ENCODE data around the gene PTPN5.

PTPN5 gene

DNA sequence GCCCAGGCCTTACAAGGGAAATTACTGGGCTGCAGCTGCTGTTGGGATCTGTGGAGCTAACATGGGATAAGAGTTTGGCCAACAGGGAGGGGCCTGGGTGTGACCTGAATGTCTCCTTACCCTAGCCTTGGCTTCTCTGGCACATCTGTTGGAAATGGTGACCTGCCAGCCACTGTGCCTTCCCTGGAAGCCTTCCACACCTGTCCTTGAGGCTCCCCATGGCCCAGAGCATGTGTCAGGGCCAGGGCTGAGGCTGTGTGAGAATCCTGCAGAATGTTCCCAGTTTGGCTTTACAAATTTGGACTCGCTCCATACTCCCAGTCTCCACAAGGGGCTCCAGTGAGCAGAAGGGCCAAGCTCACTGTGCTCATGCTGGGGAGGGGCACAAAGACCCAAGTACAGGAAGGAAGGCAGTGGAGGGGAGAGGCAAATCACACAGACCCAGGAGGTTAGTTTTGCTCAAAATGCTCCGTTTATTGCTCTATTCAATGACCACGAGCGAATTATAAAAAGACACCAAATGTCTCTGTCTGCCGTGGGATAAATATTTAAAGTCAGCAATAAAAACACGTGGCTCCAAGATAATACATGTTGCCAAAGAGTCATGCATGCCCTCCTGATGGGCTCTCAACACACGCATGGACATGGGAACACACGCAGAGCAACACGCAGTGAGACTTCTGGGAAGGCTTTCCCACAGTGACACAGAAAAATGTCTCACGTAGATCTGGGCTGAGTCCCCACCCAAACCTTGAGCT is 63.9 kb downstream of the PTPN5 start:
- H3K27me3 ChIP-seq (ENCODE audit: insufficient read depth, low read length): no peaks in the 10 kb centered on the region
- H3K36me3 ChIP-seq (ENCODE audit: insufficient read depth, low read length): no peaks in the 10 kb centered on the region
- H3K27ac ChIP-seq (ENCODE audit: low read depth, low read length): no peak overlapping the region
- H2AFZ ChIP-seq (ENCODE audit: low read length, unreplicated experiment): no peak overlapping the region
- no peak overlapping the region for H3K4me3 ChIP-seq (ENCODE audit: low read depth, low read length)
- H3K4me1 ChIP-seq (ENCODE audit: control insufficient read depth, insufficient read depth, low read length, unreplicated experiment): no peaks in the 10 kb centered on the region
- no peaks in the 10 kb centered on the region for H3K79me2 ChIP-seq (ENCODE audit: control insufficient read depth, insufficient read depth, low read length, unreplicated experiment)

DNA sequence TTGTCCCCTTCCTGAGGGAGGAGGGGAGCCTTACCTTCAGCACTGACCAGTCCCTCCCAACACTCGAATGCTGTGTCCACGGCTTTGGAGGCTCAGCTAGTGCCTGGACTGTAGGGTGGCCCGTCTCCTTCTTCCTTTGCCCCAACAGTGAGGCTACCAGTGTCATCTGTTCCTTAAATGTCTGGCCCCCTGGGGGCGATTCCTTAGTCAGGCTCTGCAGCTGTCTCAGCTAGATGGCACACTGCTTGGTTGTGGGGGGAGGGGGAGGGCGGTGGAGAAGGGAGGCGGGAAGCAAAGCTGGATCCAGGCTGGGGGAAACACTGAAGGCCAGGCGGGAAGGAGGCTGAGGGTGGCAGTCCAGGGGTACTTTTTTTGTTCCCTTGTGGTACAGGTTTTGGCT is 65.6 kb downstream of the PTPN5 start, which contains the start of gene IGSF22:
TSS of gene IGSF22 (minus strand) at position 149 of the 400 bp plus-strand sequence. CDS start 1,952 bp downstream, outside the sequence.
- H3K79me2 ChIP-seq (ENCODE audit: control insufficient read depth, insufficient read depth, low read length, unreplicated experiment): no peaks in the 10 kb centered on the region
- H3K27ac ChIP-seq (ENCODE audit: low read depth, low read length): no peak within 1 kb of the TSS
- H3K27me3 ChIP-seq (ENCODE audit: insufficient read depth, low read length): no peaks in the 10 kb centered on the region
- no peak within 1 kb of the TSS for H3K4me3 ChIP-seq (ENCODE audit: low read depth, low read length)
- no peaks in the 10 kb centered on the region for H3K4me1 ChIP-seq (ENCODE audit: control insufficient read depth, insufficient read depth, low read length, unreplicated experiment)
- no peak within 1 kb of the TSS for H2AFZ ChIP-seq (ENCODE audit: low read length, unreplicated experiment)
- no peaks in the 10 kb centered on the region for H3K36me3 ChIP-seq (ENCODE audit: insufficient read depth, low read length)

DNA sequence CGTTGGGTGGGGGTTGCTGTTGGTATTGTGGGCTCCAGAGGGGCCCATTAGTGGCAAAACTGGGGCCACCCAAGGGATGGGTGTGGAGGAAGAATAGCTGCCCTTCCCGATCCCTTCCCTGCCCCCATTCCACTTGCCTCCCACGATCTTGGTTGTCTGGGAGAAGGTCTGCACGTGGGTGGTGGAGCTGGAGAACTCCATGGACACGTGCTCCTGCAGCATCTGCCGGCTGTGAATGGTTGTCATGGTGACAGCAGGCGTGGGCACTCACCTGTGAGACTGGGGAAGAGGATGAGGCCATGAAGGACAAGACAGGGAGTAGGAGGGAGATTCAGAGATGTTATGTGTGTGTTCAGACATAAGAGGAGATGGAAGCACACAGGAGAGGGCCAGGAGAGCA is 67.6 kb downstream of the PTPN5 start:
- H3K27me3 ChIP-seq (ENCODE audit: insufficient read depth, low read length): no peaks in the 10 kb centered on the region
- no peak overlapping the region for H3K4me3 ChIP-seq (ENCODE audit: low read depth, low read length)
- H2AFZ ChIP-seq (ENCODE audit: low read length, unreplicated experiment): no peak overlapping the region
- H3K4me1 ChIP-seq (ENCODE audit: control insufficient read depth, insufficient read depth, low read length, unreplicated experiment): no peaks in the 10 kb centered on the region
- no peak overlapping the region for H3K27ac ChIP-seq (ENCODE audit: low read depth, low read length)
- no peaks in the 10 kb centered on the region for H3K36me3 ChIP-seq (ENCODE audit: insufficient read depth, low read length)
- no peaks in the 10 kb centered on the region for H3K79me2 ChIP-seq (ENCODE audit: control insufficient read depth, insufficient read depth, low read length, unreplicated experiment)

DNA sequence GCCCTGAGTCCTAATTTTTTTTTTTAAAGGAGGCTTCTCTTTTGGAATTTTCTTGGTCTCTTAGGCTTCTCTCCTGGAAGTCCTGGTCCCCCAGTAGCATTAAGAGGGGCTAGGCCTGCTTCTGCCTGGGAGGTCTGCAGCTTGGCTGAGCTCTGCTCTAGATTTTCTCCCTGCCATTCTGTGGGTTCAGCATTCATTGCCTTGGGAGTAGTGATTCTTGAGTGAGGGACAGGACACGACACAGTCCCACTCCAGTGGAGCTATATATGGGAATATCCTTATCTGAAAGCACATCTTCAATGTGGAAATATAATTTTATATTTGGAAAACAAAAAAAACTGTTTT is 69.3 kb downstream of the PTPN5 start:
- no peaks in the 10 kb centered on the region for H3K4me1 ChIP-seq (ENCODE audit: control insufficient read depth, insufficient read depth, low read length, unreplicated experiment)
- no peaks in the 10 kb centered on the region for H3K79me2 ChIP-seq (ENCODE audit: control insufficient read depth, insufficient read depth, low read length, unreplicated experiment)
- H2AFZ ChIP-seq (ENCODE audit: low read length, unreplicated experiment): no peak overlapping the region
- no peaks in the 10 kb centered on the region for H3K36me3 ChIP-seq (ENCODE audit: insufficient read depth, low read length)
- peaks cover 12% of the 10 kb centered on the region for H3K27me3 ChIP-seq (ENCODE audit: insufficient read depth, low read length)
- H3K4me3 ChIP-seq (ENCODE audit: low read depth, low read length): peak overlapping the region; percentile 81; the same call in 1 of the 2 replicates
- no peak overlapping the region for H3K27ac ChIP-seq (ENCODE audit: low read depth, low read length)

DNA sequence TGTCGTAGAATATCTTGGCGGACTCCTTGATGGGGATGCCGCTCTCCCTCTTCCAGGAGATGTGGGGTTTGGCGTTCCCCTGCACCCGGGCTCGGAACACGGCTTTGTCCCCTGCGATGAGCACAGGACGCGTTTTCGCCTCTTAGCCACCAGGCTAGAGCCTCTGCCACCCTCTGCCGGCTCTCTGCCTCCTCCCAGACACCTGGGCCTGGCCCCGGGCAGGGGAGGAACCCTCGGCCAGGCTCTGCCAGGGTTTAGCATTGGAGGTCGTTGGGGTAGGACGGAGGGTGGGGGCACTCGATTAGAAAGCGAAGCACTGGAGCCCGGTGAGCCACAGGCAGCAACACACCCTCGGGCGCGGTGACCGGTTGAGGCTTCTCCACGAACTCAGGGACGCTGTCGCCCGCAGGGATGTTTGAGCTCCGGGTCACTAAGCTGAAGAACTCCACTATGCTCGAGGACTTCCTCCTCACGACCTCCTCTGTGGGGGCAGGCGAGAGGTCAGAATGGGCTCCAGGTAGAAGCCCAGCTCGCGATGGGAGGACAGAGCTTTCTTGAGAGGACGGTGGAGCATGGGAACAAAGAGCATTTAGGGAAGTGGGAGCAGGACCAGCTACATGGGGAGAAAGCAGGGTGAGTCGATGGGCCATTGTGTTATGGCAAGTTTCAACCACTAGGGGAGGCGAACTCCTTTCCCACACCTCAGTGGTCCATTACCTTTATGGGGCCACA is 69.9 kb downstream of the PTPN5 start:
- Histone ChIP-seq H3K4me1 (ENCODE audit: control insufficient read depth, insufficient read depth, low read length, unreplicated experiment) (no peaks in the 10 kb centered on the region), H2AFZ (ENCODE audit: low read length, unreplicated experiment) (peak overlapping the region; percentile 98), H3K27ac (ENCODE audit: low read depth, low read length) (no peak overlapping the region), H3K4me3 (ENCODE audit: low read depth, low read length) (peak overlapping the region; percentile 81), H3K79me2 (ENCODE audit: control insufficient read depth, insufficient read depth, low read length, unreplicated experiment) (no peaks in the 10 kb centered on the region), H3K36me3 (ENCODE audit: insufficient read depth, low read length) (no peaks in the 10 kb centered on the region), H3K27me3 (ENCODE audit: insufficient read depth, low read length) (peaks cover 17% of the 10 kb centered on the region)

DNA sequence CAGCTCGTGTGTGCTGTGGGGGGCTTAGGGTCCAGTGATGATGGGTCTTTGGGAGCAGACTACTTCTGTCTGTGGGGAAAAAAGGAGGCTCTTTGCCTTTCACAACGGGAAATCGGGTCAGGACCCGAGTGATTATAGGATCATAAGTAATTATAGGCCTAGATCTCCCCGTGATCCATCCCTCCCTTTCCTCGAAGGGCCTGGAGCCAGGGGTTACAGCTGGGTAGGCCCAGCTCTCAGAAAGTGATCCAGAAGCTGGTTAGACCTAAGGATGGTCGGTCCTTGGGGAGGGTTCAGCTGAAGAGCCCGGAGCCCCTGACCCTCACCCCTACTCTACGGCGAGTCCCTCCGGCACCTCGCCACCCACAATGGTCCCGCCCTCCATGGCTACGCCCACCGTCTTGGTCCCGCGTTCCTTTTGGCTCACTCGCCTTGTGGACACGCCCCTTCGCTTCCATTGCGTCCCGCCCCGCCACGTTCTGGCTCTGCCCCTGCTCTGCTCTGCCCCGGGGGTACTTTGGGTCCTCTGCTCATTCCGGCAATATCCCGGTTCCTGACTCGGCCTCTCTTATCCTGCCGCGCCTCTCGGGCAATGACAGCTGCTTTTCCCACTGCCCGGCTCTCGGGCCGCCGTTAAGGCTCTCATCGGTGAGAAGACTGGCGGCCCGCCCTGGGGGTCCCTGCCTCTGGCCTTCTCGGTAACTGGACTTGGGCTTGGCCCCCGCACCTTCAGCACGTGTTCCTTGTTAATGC is 70.6 kb downstream of the PTPN5 start:
- H3K79me2 ChIP-seq (ENCODE audit: control insufficient read depth, insufficient read depth, low read length, unreplicated experiment): no peaks in the 10 kb centered on the region
- H3K4me3 ChIP-seq (ENCODE audit: low read depth, low read length): peak overlapping the region; percentile 81
- peak overlapping the region; percentile 98 for H2AFZ ChIP-seq (ENCODE audit: low read length, unreplicated experiment)
- H3K4me1 ChIP-seq (ENCODE audit: control insufficient read depth, insufficient read depth, low read length, unreplicated experiment): no peaks in the 10 kb centered on the region
- H3K27me3 ChIP-seq (ENCODE audit: insufficient read depth, low read length): peaks cover 25% of the 10 kb centered on the region
- H3K27ac ChIP-seq (ENCODE audit: low read depth, low read length): no peak overlapping the region
- no peaks in the 10 kb centered on the region for H3K36me3 ChIP-seq (ENCODE audit: insufficient read depth, low read length)

DNA sequence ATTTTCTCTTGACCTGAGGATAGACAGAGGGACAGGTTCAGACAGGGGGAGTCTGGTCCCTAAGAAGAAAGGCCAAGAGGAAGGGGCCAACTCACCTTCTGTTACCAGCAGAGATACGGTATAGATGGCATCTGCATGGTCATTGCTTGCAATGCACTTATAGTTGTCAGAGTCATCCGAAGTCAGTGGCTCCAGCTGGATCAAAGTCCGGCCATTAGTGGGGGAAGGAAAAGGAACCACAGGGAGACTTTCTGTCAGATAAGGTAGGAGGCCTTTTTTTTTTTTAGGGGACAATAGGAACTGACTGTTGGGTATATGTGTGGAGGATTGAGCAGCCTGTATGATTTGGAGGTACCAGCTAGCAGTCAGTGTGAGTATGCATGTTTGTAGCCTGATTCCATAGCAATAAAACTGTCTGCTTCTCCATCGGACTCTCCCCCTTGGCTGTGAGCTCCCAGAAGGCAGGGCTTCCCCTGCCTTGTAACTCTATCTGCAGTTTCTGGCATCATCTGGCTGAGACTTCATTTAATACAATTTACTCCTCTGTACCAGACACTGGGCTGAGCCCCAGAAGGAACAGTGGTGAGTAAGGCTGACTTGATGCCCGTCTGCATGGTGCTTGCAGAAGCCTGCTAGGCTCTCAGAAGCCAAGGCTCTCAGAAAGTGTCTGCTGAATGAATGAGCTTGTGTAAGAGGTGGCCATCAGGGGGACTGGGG is 71.3 kb downstream of the PTPN5 start:
- Histone ChIP-seq H2AFZ (ENCODE audit: low read length, unreplicated experiment) (no peak overlapping the region), H3K27me3 (ENCODE audit: insufficient read depth, low read length) (peaks cover 32% of the 10 kb centered on the region), H3K4me3 (ENCODE audit: low read depth, low read length) (no peak overlapping the region; the same call in 1 of the 2 replicates), H3K4me1 (ENCODE audit: control insufficient read depth, insufficient read depth, low read length, unreplicated experiment) (no peaks in the 10 kb centered on the region), H3K27ac (ENCODE audit: low read depth, low read length) (no peak overlapping the region), H3K79me2 (ENCODE audit: control insufficient read depth, insufficient read depth, low read length, unreplicated experiment) (no peaks in the 10 kb centered on the region), H3K36me3 (ENCODE audit: insufficient read depth, low read length) (no peaks in the 10 kb centered on the region)

DNA sequence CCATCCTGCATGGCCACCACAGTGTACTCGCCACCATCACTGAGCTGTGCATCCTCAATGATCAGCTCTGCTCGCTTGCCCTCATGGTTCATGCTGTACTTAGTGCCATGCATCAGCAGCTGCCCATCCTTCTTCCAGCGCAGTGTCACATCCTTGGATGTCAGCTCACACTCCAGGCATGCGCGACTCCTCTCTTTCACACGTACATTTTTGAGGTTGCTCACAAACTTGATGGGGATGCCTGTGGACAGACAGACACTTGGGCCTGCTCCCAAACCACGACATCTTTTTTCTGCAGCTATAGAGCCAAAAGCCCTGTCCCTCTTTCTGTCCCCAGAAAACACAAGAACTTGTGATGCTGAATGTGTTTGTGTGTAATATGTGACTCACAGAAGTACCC is 76.1 kb downstream of the PTPN5 start:
- H3K4me1 ChIP-seq (ENCODE audit: control insufficient read depth, insufficient read depth, low read length, unreplicated experiment): no peaks in the 10 kb centered on the region
- H3K27me3 ChIP-seq (ENCODE audit: insufficient read depth, low read length): peaks cover 53% of the 10 kb centered on the region

DNA sequence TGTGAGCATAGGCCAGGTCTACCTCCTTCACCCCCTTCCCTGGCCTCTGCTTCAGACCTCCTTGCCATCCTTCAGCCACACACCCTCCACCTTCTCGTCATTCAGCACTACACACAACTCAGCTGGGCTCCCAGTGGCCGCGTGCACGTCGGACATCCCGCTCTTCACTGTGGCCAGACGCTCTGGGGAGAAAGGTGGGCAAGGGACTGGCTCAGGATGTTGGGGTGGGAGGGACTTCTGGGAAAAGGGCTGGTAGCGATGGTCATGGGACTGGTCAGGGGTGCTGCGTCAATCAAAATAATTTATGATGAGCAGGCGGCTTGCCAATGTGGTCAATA is 77.2 kb downstream of the PTPN5 start:
- Histone ChIP-seq H3K4me1 (ENCODE audit: control insufficient read depth, insufficient read depth, low read length, unreplicated experiment) (no peaks in the 10 kb centered on the region), H3K79me2 (ENCODE audit: control insufficient read depth, insufficient read depth, low read length, unreplicated experiment) (no peaks in the 10 kb centered on the region), H3K27me3 (ENCODE audit: insufficient read depth, low read length) (peaks cover 64% of the 10 kb centered on the region), H2AFZ (ENCODE audit: low read length, unreplicated experiment) (no peak overlapping the region), H3K27ac (ENCODE audit: low read depth, low read length) (no peak overlapping the region), H3K4me3 (ENCODE audit: low read depth, low read length) (no peak overlapping the region), H3K36me3 (ENCODE audit: insufficient read depth, low read length) (no peaks in the 10 kb centered on the region)

More for the DNA sequence above, 76.1 kb downstream of the PTPN5 start:
- Histone ChIP-seq H2AFZ (ENCODE audit: low read length, unreplicated experiment) (no peak overlapping the region), H3K27ac (ENCODE audit: low read depth, low read length) (no peak overlapping the region), H3K4me3 (ENCODE audit: low read depth, low read length) (no peak overlapping the region), H3K79me2 (ENCODE audit: control insufficient read depth, insufficient read depth, low read length, unreplicated experiment) (no peaks in the 10 kb centered on the region), H3K36me3 (ENCODE audit: insufficient read depth, low read length) (no peaks in the 10 kb centered on the region)

DNA sequence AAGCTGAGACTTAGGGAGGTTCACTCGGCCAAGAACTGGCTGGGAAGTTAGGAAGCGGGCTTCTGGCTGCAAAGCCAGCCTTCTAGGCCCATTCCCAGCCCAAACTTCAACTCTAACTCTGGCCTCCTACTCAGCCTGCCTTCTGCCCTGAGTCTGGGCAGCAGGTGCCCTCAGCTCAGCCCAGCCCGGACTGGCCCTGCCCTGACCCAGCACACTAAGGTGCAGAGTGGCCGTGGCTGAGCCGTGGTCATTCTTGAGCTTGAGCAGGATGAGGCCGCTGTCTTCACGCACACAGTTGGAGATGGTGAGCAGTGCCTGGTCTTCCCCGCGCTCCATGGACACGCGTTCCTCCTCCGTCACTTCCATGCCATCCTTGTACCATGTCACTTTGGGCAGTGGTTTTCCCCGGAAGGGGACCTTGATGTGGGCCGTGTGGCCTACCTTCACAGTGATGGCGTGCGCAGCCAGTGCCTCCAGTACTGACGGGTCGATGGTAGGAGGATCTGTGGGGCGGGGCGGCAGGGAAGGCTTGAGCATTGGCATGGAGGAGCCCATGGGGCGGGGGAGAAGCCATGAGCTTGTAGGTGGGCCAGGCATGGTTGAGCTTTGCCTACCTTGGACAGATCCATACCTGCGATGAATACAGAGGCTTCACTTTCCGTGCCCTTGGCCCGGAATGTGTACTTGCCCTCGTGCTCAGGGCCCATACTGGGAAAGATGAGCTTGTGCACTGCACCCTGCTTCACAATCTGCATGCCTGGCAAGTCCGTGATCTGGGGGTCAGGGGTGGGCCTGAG is 77.8 kb downstream of the PTPN5 start:
- no peak overlapping the region for H3K27ac ChIP-seq (ENCODE audit: low read depth, low read length)
- H3K36me3 ChIP-seq (ENCODE audit: insufficient read depth, low read length): no peaks in the 10 kb centered on the region
- H3K4me1 ChIP-seq (ENCODE audit: control insufficient read depth, insufficient read depth, low read length, unreplicated experiment): no peaks in the 10 kb centered on the region
- H3K4me3 ChIP-seq (ENCODE audit: low read depth, low read length): no peak overlapping the region
- no peak overlapping the region for H2AFZ ChIP-seq (ENCODE audit: low read length, unreplicated experiment)
- no peaks in the 10 kb centered on the region for H3K79me2 ChIP-seq (ENCODE audit: control insufficient read depth, insufficient read depth, low read length, unreplicated experiment)
- H3K27me3 ChIP-seq (ENCODE audit: insufficient read depth, low read length): peaks cover 70% of the 10 kb centered on the region
